CD14-positive monocyte (primary cell): ENCODE measurements around the gene STK32C. TPM values are rescaled to one million over a fixed set of nuclear protein-coding genes. Genes with fewer than 3 reads are reported as not detected.

Experiments used
- DNase-seq, 3 donors: peaks; one replicate each; pipeline ENCODE4 v3.0.0-alpha.2; 2011 to 2022
- H2AFZ ChIP-seq: 2 replicates; pipeline ENCODE4 v1.6.0; 2012; ENCODE audit warnings: mild to moderate bottlenecking, low read depth, low read length, inconsistent platforms; ENCODE audit not compliant: insufficient read depth, poor library complexity, severe bottlenecking
- H3K27ac ChIP-seq, 2 donors: 1 replicate in 1 of 2; 2 replicates in 1 of 2; pipeline ENCODE4 v1.5.1; 2012 to 2013; ENCODE audit warnings: low read length in 2 of 2, control low read depth in 1 of 2, inconsistent platforms in 1 of 2, low read depth in 1 of 2, mild to moderate bottlenecking in 1 of 2
- H3K27me3 ChIP-seq, 2 donors: one replicate each; pipeline versions ENCODE4 v1.6.0 to v1.6.1; 2011 to 2013; ENCODE audit warnings: low read length in 2 of 2; ENCODE audit not compliant: control insufficient read depth in 2 of 2, insufficient read depth in 2 of 2
- H3K36me3 ChIP-seq, 2 donors: replicated peaks in 1 of 2; 1 replicate in 1 of 2; 2 replicates in 1 of 2; pipeline versions ENCODE4 v1.5.1 to v1.6.1; 2012 to 2013; ENCODE audit warnings: low read length in 2 of 2, control low read depth in 1 of 2, inconsistent platforms in 1 of 2, mild to moderate bottlenecking in 1 of 2; ENCODE audit not compliant: insufficient read depth in 2 of 2, control insufficient read depth in 1 of 2
- H3K4me1 ChIP-seq, 2 donors: 1 replicate in 1 of 2; 2 replicates in 1 of 2; pipeline versions ENCODE4 v1.5.1 to v1.6.1; 2012 to 2013; ENCODE audit warnings: low read length in 2 of 2, control low read depth in 1 of 2, inconsistent platforms in 1 of 2, mild to moderate bottlenecking in 1 of 2, moderate library complexity in 1 of 2; ENCODE audit not compliant: insufficient read depth in 2 of 2, control insufficient read depth in 1 of 2
- H3K4me2 ChIP-seq: replicated peaks from 2 replicates; pipeline ENCODE3; 2012; ENCODE audit warnings: low read length, moderate library complexity, mild to moderate bottlenecking; ENCODE audit not compliant: poor library complexity, severe bottlenecking; ENCODE audit errors: extremely low read depth
- H3K4me3 ChIP-seq, 3 experiments: fragments of 200-600 bp in 1 of 3; sonication (generic) in 1 of 3; replicated peaks in 1 of 3; 1 replicate in 2 of 3; 2 replicates in 1 of 3; pipeline ENCODE4 v1.5.1; 2011 to 2013; ENCODE audit warnings: low read length in 3 of 3, mild to moderate bottlenecking in 3 of 3, control low read depth in 2 of 3, low read depth in 2 of 3, inconsistent platforms in 1 of 3, moderate library complexity in 1 of 3
- H3K79me2 ChIP-seq: 2 replicates; pipeline ENCODE4 v1.6.0; 2012; ENCODE audit warnings: mild to moderate bottlenecking, control low read depth, inconsistent platforms, low read length, moderate library complexity; ENCODE audit not compliant: insufficient read depth
- H3K9ac ChIP-seq: 2 replicates; pipeline ENCODE4 v1.6.0; 2017; ENCODE audit warnings: low read length, mild to moderate bottlenecking; ENCODE audit not compliant: insufficient read depth, poor library complexity, severe bottlenecking
- H3K9me3 ChIP-seq, 2 donors: replicated peaks in 1 of 2; 1 replicate in 1 of 2; 2 replicates in 1 of 2; pipeline versions ENCODE4 v1.5.1 to v1.6.1; 2012 to 2013; ENCODE audit warnings: low read length in 2 of 2, control low read depth in 1 of 2; ENCODE audit not compliant: control insufficient read depth in 1 of 2, insufficient read depth in 1 of 2
- H4K20me1 ChIP-seq: 2 replicates; pipeline ENCODE4 v1.6.0; 2012; ENCODE audit warnings: mild to moderate bottlenecking, low read length, control low read depth, moderate library complexity; ENCODE audit not compliant: insufficient read depth
- H3K27ac Mint-ChIP-seq, 7 donors: one replicate each; pipeline ENCODE4 v1.8.0; 2020; ENCODE audit warnings: mild to moderate bottlenecking in 7 of 7, mixed read lengths in 7 of 7, moderate library complexity in 6 of 7, inconsistent platforms in 2 of 7
- H3K27me3 Mint-ChIP-seq, 3 donors: one replicate each; pipeline ENCODE4 v1.8.0; 2021 to 2022; ENCODE audit warnings: low read depth in 3 of 3, mild to moderate bottlenecking in 3 of 3, mixed read lengths in 3 of 3, moderate library complexity in 3 of 3, inconsistent platforms in 1 of 3
- H3K36me3 Mint-ChIP-seq, 2 donors: one replicate each; pipeline ENCODE4 v1.8.0; 2020; ENCODE audit warnings: mixed read lengths in 2 of 2, inconsistent platforms in 1 of 2, mild to moderate bottlenecking in 1 of 2
- H3K4me1 Mint-ChIP-seq: one replicate; pipeline ENCODE4 v1.8.0; 2020; ENCODE audit warnings: mild to moderate bottlenecking, mixed read lengths
- H3K4me3 Mint-ChIP-seq, 2 donors: one replicate each; pipeline ENCODE4 v1.8.0; 2020; ENCODE audit warnings: mild to moderate bottlenecking in 2 of 2, mixed read lengths in 2 of 2, moderate library complexity in 1 of 2
- H3K9me3 Mint-ChIP-seq, 7 donors: one replicate each; pipeline ENCODE4 v1.8.0; 2020 to 2022; ENCODE audit warnings: mixed read lengths in 7 of 7, mild to moderate bottlenecking in 6 of 7, moderate library complexity in 6 of 7, inconsistent platforms in 2 of 7
- CTCF ChIP-seq: fragments of 200-600 bp; IDR thresholded peaks from one replicate; pipeline ENCODE4 v1.8.0; 2022; ENCODE audit warnings: antibody characterized with exemption, mild to moderate bottlenecking
- WGBS: methylation state at CpG from one replicate; pipeline ENCODE4 v1.1.5; 2013; ENCODE audit warnings: missing lambda C conversion rate; ENCODE audit not compliant: insufficient coverage; 5-methylcytosine and 5-hydroxymethylcytosine counted together
- intact Hi-C, 2 donors: fragments of 100-400 bp; cut with micrococcal nuclease; formaldehyde crosslinking; loops; one replicate each; pipeline versions ENCODE4 v1.15.0 to v1.15.1; 2023
- polyA plus RNA-seq, 3 donors: library from polyadenylated mRNA; depleted of rRNA in 1 of 3; unstranded in 2 of 3; stranded (reverse) in 1 of 3; fragments of 300-500 nt in 2 of 3; fragments of >200 nt in 1 of 3; fragmentation: Illumina TruSeq in 2 of 3; gene quantifications; 1 replicate in 2 of 3; 2 replicates in 1 of 3; pipeline ENCODE4 v1.2.3, GENCODE V29; 2012 to 2021

The STK32C gene
- polyA plus RNA-seq, 3 donors, result 13.6 to 22.8 (median 18.4) TPM

- Histone ChIP-seq H3K36me3 (peaks cover 0 to 3% of the 10 kb centered on the region in 2 donors), H3K79me2 (no peaks in the 10 kb centered on the region), H3K27me3 (peaks cover 0 to 15% of the 10 kb centered on the region in 2 donors), H3K9ac (no peak overlapping the region), H3K9me3 (no peaks in the 10 kb centered on the region), H2AFZ (peak overlapping the region; percentile 74), H3K27ac (peak overlapping the region in 1 of 2 donors; percentile 72), H3K4me3 (peak overlapping the region in 1 of 3 experiments; percentile 63), H3K4me2 (peak overlapping the region; percentile 64), H3K4me1 (peaks cover 65 to 73% of the 10 kb centered on the region in 2 donors), H4K20me1 (no peaks in the 10 kb centered on the region)
- no peak for DNase-seq
- peak overlapping the region; percentile 79 to 89 for H3K4me3 Mint-ChIP-seq
- H3K36me3 Mint-ChIP-seq, result peaks cover 8 to 13% of the 10 kb centered on the region in 2 donors
- TF ChIP-seq CTCF, result no peak
- H3K27ac Mint-ChIP-seq, result peak overlapping the region in 4 of 7 donors; percentile 69 to 90 (median 82)
- intact Hi-C loops, result loop anchor here in 1 of 2 donors (10.0 kb wide), 1 partner anchor 74 kb away; the partner anchor contains the start of gene STK32C
- peaks cover 6 to 13% (median 11%) of the 10 kb centered on the region in 3 donors for H3K27me3 Mint-ChIP-seq
- peaks cover 38% of the 10 kb centered on the region for H3K4me1 Mint-ChIP-seq
- peaks cover 0 to 2% (median 0%) of the 10 kb centered on the region in 7 donors for H3K9me3 Mint-ChIP-seq
- 78% methylated on average over 19 of the region's 21 CpGs for WGBS
Measured at GRCh38 chr10:132230557-132231210, 77.1 kb downstream of the STK32C start.

GRCh38 chr10:132229834-132230556, 77.8 kb downstream of the STK32C start:
- peak overlapping the region; percentile 25 for H3K9ac ChIP-seq

More at GRCh38 chr10:132229834-132230556, 77.8 kb downstream of the STK32C start:
- peak overlapping the region; percentile 24 to 72 for H3K27ac ChIP-seq
- H3K4me3 ChIP-seq, result peak overlapping the region in 2 of 3 experiments; percentile 28 to 63
- no peaks in the 10 kb centered on the region for H3K9me3 ChIP-seq
- H3K27me3 ChIP-seq, result peaks cover 0 to 15% of the 10 kb centered on the region in 2 donors
- WGBS, result 43% methylated on average over 32 of the region's 36 CpGs
- no peaks in the 10 kb centered on the region for H3K36me3 ChIP-seq
- H3K79me2 ChIP-seq, result no peaks in the 10 kb centered on the region
- H3K4me1 Mint-ChIP-seq, result peaks cover 45% of the 10 kb centered on the region
- peaks cover 8 to 19% of the 10 kb centered on the region in 2 donors for H3K36me3 Mint-ChIP-seq
- H2AFZ ChIP-seq, result peak overlapping the region; percentile 74
- intact Hi-C loops, result loop anchor here (5.0 to 10.0 kb wide), 3 partner anchors 75 to 405 kb away; partner anchors contain the start of gene STK32C (in 2 of the 2)
- TF ChIP-seq CTCF, result no peak
- peaks cover 6 to 13% (median 11%) of the 10 kb centered on the region in 3 donors for H3K27me3 Mint-ChIP-seq
- H3K4me3 Mint-ChIP-seq, result peak overlapping the region; percentile 79 to 89
- H3K4me1 ChIP-seq, result peaks cover 72 to 80% of the 10 kb centered on the region in 2 donors
- H3K9me3 Mint-ChIP-seq, result peaks cover 0 to 2% (median 0%) of the 10 kb centered on the region in 7 donors
- H3K4me2 ChIP-seq, result peak overlapping the region; percentile 64
- peak; percentile 31 to 63 (median 32) for DNase-seq
- H4K20me1 ChIP-seq, result no peaks in the 10 kb centered on the region
- peak overlapping the region; percentile 50 to 90 (median 83) for H3K27ac Mint-ChIP-seq
